Loucy (cell line): Measurements from ENCODE around the gene PTPRN2.

Experiments
- H2AFZ ChIP-seq: fragments of 200-600 bp; sonication (generic); 2 replicates; pipeline ENCODE4 v1.6.0; 2016; ENCODE audit warnings: antibody characterized with exemption, mild to moderate bottlenecking, low read length, moderate library complexity
- H3F3A ChIP-seq: fragments of 200-600 bp; 2 replicates; pipeline ENCODE4 v1.6.0; 2016; ENCODE audit warnings: antibody characterized with exemption, low read depth, mild to moderate bottlenecking
- H3K27me3 ChIP-seq: fragments of 200-600 bp; sonication (generic); 2 replicates; pipeline ENCODE4 v1.6.1; 2014; ENCODE audit warnings: low read length, mild to moderate bottlenecking; ENCODE audit not compliant: insufficient read depth, poor library complexity, severe bottlenecking
- H3K36me3 ChIP-seq: fragments of 200-600 bp; sonication (generic); 2 replicates; pipeline ENCODE4 v1.6.1; 2016; ENCODE audit warnings: low read length; ENCODE audit not compliant: insufficient read depth
- H3K4me1 ChIP-seq: fragments of 200-600 bp; sonication (generic); 2 replicates; pipeline ENCODE4 v1.5.1; 2014; ENCODE audit warnings: low read length, mild to moderate bottlenecking; ENCODE audit not compliant: insufficient read depth, poor library complexity, severe bottlenecking
- H3K4me2 ChIP-seq: fragments of 200-600 bp; sonication (generic); 2 replicates; pipeline ENCODE4 v1.6.0; 2014; ENCODE audit warnings: antibody characterized with exemption, low read length, low read depth, mild to moderate bottlenecking; ENCODE audit not compliant: poor library complexity, severe bottlenecking
- H3K4me3 ChIP-seq: fragments of 200-600 bp; sonication (generic); 2 replicates; pipeline ENCODE4 v1.5.1; 2014; ENCODE audit warnings: low read length, mild to moderate bottlenecking, mixed read lengths; ENCODE audit not compliant: poor library complexity, severe bottlenecking
- H3K79me2 ChIP-seq: fragments of 200-600 bp; sonication (generic); 2 replicates; pipeline ENCODE4 v1.6.1; 2014; ENCODE audit warnings: low read length; ENCODE audit not compliant: insufficient read depth
- H3K9ac ChIP-seq: fragments of 200-600 bp; sonication (generic); 2 replicates; pipeline ENCODE4 v1.6.0; 2014; ENCODE audit warnings: mild to moderate bottlenecking, low read depth, low read length, moderate library complexity; ENCODE audit not compliant: poor library complexity, severe bottlenecking
- H3K9me2 ChIP-seq: fragments of 200-600 bp; sonication (generic); replicated peaks from 2 replicates; pipeline ENCODE4 v1.6.1; 2016; ENCODE audit warnings: low read depth, low read length, mixed read lengths
- H3K9me3 ChIP-seq: fragments of 200-600 bp; sonication (generic); 2 replicates; pipeline ENCODE4 v1.6.1; 2014; ENCODE audit warnings: mild to moderate bottlenecking, antibody characterized with exemption, low read length, low read depth; ENCODE audit not compliant: insufficient read depth
- H4K20me1 ChIP-seq: fragments of 200-600 bp; sonication (generic); 2 replicates; pipeline ENCODE4 v1.6.0; 2014; ENCODE audit warnings: antibody characterized with exemption, low read length, mild to moderate bottlenecking; ENCODE audit not compliant: insufficient read depth, poor library complexity, severe bottlenecking
- CTCF ChIP-seq: fragments of 200-600 bp; sonication (generic); conservative IDR thresholded peaks from 2 replicates; pipeline ENCODE4 v1.5.1; 2014; ENCODE audit warnings: mild to moderate bottlenecking, antibody characterized with exemption, low read length
- EZH2phosphoT487 ChIP-seq: fragments of 200-600 bp; IDR thresholded peaks from 2 replicates; pipeline ENCODE4 v1.6.1; 2018; ENCODE audit warnings: antibody characterized with exemption, mild to moderate bottlenecking, moderate library complexity, borderline replicate concordance

PTPRN2 gene

GRCh38 chr7:158010961-158011693 is 576.5 kb downstream of the PTPRN2 start:
- H3K4me3 ChIP-seq: peak overlapping the region; percentile 5
- H3K36me3 ChIP-seq: no peaks in the 10 kb centered on the region
- no peaks in the 10 kb centered on the region for H3F3A ChIP-seq
- no peaks in the 10 kb centered on the region for H3K79me2 ChIP-seq
- H3K9me3 ChIP-seq: no peaks in the 10 kb centered on the region
- no peaks in the 10 kb centered on the region for H4K20me1 ChIP-seq
- H3K4me1 ChIP-seq: no peaks in the 10 kb centered on the region
- no peaks in the 10 kb centered on the region for H3K27me3 ChIP-seq
- peak; percentile 25; the same call in 1 of the 2 replicates for TF ChIP-seq CTCF
- no peak for TF ChIP-seq EZH2phosphoT487
- H3K9ac ChIP-seq: no peak overlapping the region
- no peaks in the 10 kb centered on the region for H3K9me2 ChIP-seq
- no peak overlapping the region for H3K4me2 ChIP-seq
- H2AFZ ChIP-seq: no peak overlapping the region; the same call in 1 of the 2 replicates

- H3K9me3 ChIP-seq: no peaks in the 10 kb centered on the region
- no peaks in the 10 kb centered on the region for H4K20me1 ChIP-seq
- no peaks in the 10 kb centered on the region for H3F3A ChIP-seq
- no peak overlapping the region for H3K4me3 ChIP-seq
- no peaks in the 10 kb centered on the region for H3K9me2 ChIP-seq
- no peaks in the 10 kb centered on the region for H3K36me3 ChIP-seq
- H2AFZ ChIP-seq: no peak overlapping the region
- no peaks in the 10 kb centered on the region for H3K4me1 ChIP-seq
- no peaks in the 10 kb centered on the region for H3K79me2 ChIP-seq
- H3K9ac ChIP-seq: no peak overlapping the region
- H3K4me2 ChIP-seq: no peak overlapping the region
- TF ChIP-seq EZH2phosphoT487 (no peak), CTCF (no peak)
- no peaks in the 10 kb centered on the region for H3K27me3 ChIP-seq
Observed at GRCh38 chr7:158009886-158010285, 577.7 kb downstream of the PTPRN2 start.

GRCh38 chr7:158008267-158008666 is 579.4 kb downstream of the PTPRN2 start:
- Histone ChIP-seq H3F3A (no peaks in the 10 kb centered on the region), H3K4me3 (no peak overlapping the region), H4K20me1 (no peaks in the 10 kb centered on the region), H3K4me2 (no peak overlapping the region), H3K9me3 (no peaks in the 10 kb centered on the region), H3K9me2 (no peaks in the 10 kb centered on the region), H3K36me3 (no peaks in the 10 kb centered on the region), H3K27me3 (no peaks in the 10 kb centered on the region), H3K79me2 (no peaks in the 10 kb centered on the region), H2AFZ (no peak overlapping the region), H3K4me1 (no peaks in the 10 kb centered on the region), H3K9ac (no peak overlapping the region)
- no peak for TF ChIP-seq CTCF
- no peak for TF ChIP-seq EZH2phosphoT487
